ENCODE data around the gene DIPK1A.

DIPK1A gene

DNA sequence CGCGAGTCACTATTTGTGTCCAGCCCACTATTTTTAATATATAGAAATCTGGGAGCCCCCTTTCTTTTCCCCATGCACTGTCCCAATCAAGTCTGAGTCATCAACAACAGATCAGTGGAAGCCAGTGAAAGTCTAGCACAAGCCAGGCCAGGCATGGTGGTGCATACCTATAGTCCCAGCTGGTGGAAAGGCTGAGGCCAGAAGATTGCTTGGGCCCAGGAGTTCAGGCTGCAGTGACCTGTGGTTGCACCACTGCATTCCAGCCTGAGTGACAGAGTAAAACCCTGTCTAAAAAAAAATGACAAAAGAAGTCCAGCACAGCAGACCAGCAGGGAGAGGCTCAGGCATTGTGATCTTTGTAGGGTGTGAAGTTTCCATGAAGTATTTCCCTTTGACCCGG lies 138.4 kb downstream of the DIPK1A start (continued):
- TF ChIP-seq, protein P1, sequence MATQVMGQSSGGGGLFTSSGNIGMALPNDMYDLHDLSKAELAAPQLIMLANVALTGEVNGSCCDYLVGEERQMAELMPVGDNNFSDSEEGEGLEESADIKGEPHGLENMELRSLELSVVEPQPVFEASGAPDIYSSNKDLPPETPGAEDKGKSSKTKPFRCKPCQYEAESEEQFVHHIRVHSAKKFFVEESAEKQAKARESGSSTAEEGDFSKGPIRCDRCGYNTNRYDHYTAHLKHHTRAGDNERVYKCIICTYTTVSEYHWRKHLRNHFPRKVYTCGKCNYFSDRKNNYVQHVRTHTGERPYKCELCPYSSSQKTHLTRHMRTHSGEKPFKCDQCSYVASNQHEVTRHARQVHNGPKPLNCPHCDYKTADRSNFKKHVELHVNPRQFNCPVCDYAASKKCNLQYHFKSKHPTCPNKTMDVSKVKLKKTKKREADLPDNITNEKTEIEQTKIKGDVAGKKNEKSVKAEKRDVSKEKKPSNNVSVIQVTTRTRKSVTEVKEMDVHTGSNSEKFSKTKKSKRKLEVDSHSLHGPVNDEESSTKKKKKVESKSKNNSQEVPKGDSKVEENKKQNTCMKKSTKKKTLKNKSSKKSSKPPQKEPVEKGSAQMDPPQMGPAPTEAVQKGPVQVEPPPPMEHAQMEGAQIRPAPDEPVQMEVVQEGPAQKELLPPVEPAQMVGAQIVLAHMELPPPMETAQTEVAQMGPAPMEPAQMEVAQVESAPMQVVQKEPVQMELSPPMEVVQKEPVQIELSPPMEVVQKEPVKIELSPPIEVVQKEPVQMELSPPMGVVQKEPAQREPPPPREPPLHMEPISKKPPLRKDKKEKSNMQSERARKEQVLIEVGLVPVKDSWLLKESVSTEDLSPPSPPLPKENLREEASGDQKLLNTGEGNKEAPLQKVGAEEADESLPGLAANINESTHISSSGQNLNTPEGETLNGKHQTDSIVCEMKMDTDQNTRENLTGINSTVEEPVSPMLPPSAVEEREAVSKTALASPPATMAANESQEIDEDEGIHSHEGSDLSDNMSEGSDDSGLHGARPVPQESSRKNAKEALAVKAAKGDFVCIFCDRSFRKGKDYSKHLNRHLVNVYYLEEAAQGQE (tag by site-specific recombination; IDR thresholded peaks at IDR 0.05): no peak
- no peak for TF ChIP-seq AEBP2 (tag by site-specific recombination; IDR thresholded peaks at IDR 0.05; ENCODE audit: borderline replicate concordance)
- no peak for TF ChIP-seq BCL11B (tag by site-specific recombination; IDR thresholded peaks at IDR 0.05; ENCODE audit: low read depth)
- TF ChIP-seq MYNN (tag by site-specific recombination; IDR thresholded peaks at IDR 0.05; ENCODE audit: borderline replicate concordance): no peak

DNA sequence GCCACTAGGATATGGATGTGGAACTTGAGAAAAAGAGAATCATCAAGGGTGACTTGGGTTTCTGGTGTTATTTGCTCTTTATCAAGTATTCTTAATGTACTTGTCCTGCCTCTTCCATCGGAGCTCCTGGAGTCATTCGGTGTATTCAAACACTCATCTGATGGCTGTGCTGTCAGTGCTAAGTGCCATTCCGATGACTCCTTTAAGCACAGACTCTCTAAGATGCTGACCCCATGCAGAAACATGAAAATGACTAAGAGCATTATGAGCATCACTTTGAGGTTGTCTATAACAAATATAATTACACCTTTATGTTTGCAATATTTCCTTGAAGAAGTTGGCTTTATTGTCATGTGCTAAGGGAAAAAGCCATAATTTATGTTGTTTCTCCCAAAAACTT lies 140.7 kb downstream of the DIPK1A start:
- TF ChIP-seq ZFP41 (tag by site-specific recombination; IDR thresholded peaks at IDR 0.05; ENCODE audit: borderline replicate concordance) (no peak), ZNF555 (tag by site-specific recombination; conservative IDR thresholded peaks at IDR 0.05) (no peak), ATF2 (tag by site-specific recombination; IDR thresholded peaks at IDR 0.05; ENCODE audit: low read depth) (no peak), MZF1 (tag by site-specific recombination; IDR thresholded peaks at IDR 0.05; ENCODE audit: borderline replicate concordance) (no peak), AEBP2 (tag by site-specific recombination; IDR thresholded peaks at IDR 0.05; ENCODE audit: borderline replicate concordance) (no peak), MEIS1 (CRISPR knock-in tag; IDR thresholded peaks at IDR 0.05; ENCODE audit: borderline replicate concordance) (no peak), KLF16 (tag by site-specific recombination; IDR thresholded peaks at IDR 0.05) (no peak), GFI1B (tag by site-specific recombination; IDR thresholded peaks at IDR 0.05) (no peak), ZNF354C (tag by site-specific recombination; IDR thresholded peaks at IDR 0.05; ENCODE audit: borderline replicate concordance, low read depth) (no peak)
- H3K36me3 ChIP-seq (ENCODE audit: control insufficient read depth in 2 of 2, insufficient read depth in 1 of 2, low read length in 2 of 2): no peaks in the 10 kb centered on the region
- H3K4me1 ChIP-seq (ENCODE audit: control insufficient read depth, insufficient read depth, low read length): no peaks in the 10 kb centered on the region
- ChIA-PET POLR2A (interaction anchor here (2.6 kb wide), 1 partner anchor 11 kb away, joined by 19 read pairs; the partner anchor contains the start of gene RPL5), CTCF (interaction anchor here (0.6 to 1.8 kb wide), 4 partner anchors 11 to 173 kb away, joined by 3 to 10 read pairs (median 5); partner anchors contain the start of gene RPL5)
- no peak overlapping the region for H3K4me3 ChIP-seq (ENCODE audit: low read depth, low read length)
- H3K9me3 ChIP-seq (ENCODE audit: control insufficient read depth, insufficient read depth, low read depth, low read length): no peaks in the 10 kb centered on the region
- H3K27ac ChIP-seq (ENCODE audit: extremely low read depth, low read depth, low read length): no peak overlapping the region

- H3K36me3 ChIP-seq (ENCODE audit: control insufficient read depth in 2 of 2, insufficient read depth in 1 of 2, low read length in 2 of 2): no peaks in the 10 kb centered on the region
- H3K9me3 ChIP-seq (ENCODE audit: control insufficient read depth, insufficient read depth, low read depth, low read length): no peaks in the 10 kb centered on the region
- ChIA-PET CTCF (interaction anchor here (0.6 to 2.2 kb wide), 4 partner anchors 12 to 71 kb away, joined by 4 to 32 read pairs (median 8); partner anchors contain the start of gene RPL5), POLR2A (interaction anchor here (2.6 kb wide), 1 partner anchor 12 kb away, joined by 19 read pairs; the partner anchor contains the start of gene RPL5)
- no peak overlapping the region for H3K4me3 ChIP-seq (ENCODE audit: low read depth, low read length)
- H3K4me1 ChIP-seq (ENCODE audit: control insufficient read depth, insufficient read depth, low read length): no peaks in the 10 kb centered on the region
- H3K27ac ChIP-seq (ENCODE audit: extremely low read depth, low read depth, low read length): no peak overlapping the region
- TF ChIP-seq ZNF664 (tag by site-specific recombination; IDR thresholded peaks at IDR 0.05): no peak
- TF ChIP-seq ZNF654 (tag by site-specific recombination; IDR thresholded peaks at IDR 0.05; ENCODE audit: low read depth): no peak
- TF ChIP-seq KLF16 (tag by site-specific recombination; IDR thresholded peaks at IDR 0.05): no peak
- TF ChIP-seq, protein P2, sequence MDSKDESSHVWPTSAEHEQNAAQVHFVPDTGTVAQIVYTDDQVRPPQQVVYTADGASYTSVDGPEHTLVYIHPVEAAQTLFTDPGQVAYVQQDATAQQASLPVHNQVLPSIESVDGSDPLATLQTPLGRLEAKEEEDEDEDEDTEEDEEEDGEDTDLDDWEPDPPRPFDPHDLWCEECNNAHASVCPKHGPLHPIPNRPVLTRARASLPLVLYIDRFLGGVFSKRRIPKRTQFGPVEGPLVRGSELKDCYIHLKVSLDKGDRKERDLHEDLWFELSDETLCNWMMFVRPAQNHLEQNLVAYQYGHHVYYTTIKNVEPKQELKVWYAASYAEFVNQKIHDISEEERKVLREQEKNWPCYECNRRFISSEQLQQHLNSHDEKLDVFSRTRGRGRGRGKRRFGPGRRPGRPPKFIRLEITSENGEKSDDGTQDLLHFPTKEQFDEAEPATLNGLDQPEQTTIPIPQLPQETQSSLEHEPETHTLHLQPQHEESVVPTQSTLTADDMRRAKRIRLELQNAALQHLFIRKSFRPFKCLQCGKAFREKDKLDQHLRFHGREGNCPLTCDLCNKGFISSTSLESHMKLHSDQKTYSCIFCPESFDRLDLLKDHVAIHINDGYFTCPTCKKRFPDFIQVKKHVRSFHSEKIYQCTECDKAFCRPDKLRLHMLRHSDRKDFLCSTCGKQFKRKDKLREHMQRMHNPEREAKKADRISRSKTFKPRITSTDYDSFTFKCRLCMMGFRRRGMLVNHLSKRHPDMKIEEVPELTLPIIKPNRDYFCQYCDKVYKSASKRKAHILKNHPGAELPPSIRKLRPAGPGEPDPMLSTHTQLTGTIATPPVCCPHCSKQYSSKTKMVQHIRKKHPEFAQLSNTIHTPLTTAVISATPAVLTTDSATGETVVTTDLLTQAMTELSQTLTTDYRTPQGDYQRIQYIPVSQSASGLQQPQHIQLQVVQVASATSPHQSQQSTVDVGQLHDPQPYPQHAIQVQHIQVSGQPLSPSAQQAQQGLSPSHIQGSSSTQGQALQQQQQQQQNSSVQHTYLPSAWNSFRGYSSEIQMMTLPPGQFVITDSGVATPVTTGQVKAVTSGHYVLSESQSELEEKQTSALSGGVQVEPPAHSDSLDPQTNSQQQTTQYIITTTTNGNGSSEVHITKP (tag by site-specific recombination; IDR thresholded peaks at IDR 0.05): no peak
Measured at GRCh38 chr1:92820024-92820423, 141.2 kb downstream of the DIPK1A start.

Measured in HEK293 (cell line).